ENCODE data around the gene SRD5A1.

- TF ChIP-seq CTCF (IDR thresholded peaks at IDR 0.05) (no peak), POLR2A (IDR thresholded peaks at IDR 0.05) (no peak), POLR2AphosphoS5 (IDR thresholded peaks at IDR 0.05) (no peak), EP300 (IDR thresholded peaks at IDR 0.05; ENCODE audit: low read depth) (no peak)
These were observed 3.8 kb downstream of the SRD5A1 start for GRCh38 chr5:6637022-6637421.

Measured in transverse colon (tissue), 4 donors.